GM19035 (cell line): ENCODE data around the gene SNCB.
A peak's percentile ranks its signal among the peaks of the same experiment; 100 is the strongest.

Source experiments
- ATAC-seq: cut with Tn5 transposase; IDR thresholded peaks from one replicate; pipeline ENCODE4 v1.9.1; 2021; ENCODE audit not compliant: unreplicated experiment

Gene SNCB

GRCh38 chr5:176578391-176578808, 51.9 kb downstream of the SNCB start:
- no peak for ATAC-seq

GRCh38 chr5:176577312-176578176, 52.8 kb downstream of the SNCB start:
- ATAC-seq = no peak

DNA sequence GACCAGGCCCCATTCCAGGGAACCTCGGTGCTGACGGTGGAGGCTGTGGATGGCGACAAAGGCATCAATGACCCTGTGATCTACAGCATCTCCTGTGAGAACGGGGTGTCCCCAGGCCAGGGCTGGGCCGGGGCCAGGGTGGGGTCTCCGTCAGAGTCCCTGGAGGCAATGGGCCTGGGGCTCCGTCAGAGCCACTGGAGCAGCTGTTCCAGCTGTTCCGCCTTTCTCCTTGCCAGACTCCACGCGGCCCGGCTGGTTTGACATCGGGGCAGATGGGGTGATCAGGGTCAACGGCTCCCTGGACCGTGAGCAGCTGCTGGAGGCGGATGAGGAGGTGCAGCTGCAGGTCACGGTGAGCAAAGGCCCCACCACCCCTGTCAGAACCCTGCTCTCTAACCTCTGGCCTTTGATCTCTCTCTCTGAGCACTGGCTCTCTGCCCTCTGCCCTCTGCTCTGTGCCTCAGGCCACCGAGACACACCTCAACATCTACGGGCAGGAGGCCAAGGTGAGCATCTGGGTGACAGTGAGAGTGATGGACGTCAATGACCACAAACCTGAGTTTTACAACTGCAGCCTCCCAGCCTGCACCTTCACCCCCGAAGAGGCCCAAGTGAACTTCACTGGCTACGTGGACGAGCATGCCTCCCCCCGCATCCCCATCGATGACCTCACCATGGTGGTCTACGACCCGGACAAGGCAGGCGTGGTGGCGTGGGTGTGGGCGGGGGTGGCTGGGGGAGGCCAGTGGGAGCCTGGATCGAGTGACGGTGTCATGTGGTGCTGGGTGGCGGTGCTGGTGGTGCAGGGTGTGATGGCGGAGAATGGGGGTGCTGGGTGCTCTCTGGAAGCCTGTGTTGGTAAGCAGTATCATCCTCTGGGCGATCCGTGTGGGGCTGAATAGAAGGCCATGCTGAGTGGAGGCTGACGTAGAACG, 54.6 kb downstream of the SNCB start:
- no peak for ATAC-seq

- ATAC-seq = no peak
Observed at GRCh38 chr5:176575066-176575465, 55.3 kb downstream of the SNCB start.

DNA sequence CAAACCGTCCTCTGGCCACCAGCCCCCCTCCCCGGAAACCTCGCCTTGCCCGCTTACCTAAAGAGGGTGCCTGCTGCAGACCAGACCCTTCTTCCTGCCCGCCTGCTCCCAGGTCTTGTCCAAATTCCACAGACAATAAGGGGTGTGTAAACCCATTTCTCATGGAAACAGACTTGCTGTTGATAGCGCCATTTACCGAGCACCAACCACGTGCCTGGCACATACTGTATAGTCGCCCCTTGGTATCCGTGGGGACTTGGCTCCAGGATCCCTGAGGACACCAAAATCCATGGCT, 56.1 kb downstream of the SNCB start:
- ATAC-seq = peak; percentile 21

DNA sequence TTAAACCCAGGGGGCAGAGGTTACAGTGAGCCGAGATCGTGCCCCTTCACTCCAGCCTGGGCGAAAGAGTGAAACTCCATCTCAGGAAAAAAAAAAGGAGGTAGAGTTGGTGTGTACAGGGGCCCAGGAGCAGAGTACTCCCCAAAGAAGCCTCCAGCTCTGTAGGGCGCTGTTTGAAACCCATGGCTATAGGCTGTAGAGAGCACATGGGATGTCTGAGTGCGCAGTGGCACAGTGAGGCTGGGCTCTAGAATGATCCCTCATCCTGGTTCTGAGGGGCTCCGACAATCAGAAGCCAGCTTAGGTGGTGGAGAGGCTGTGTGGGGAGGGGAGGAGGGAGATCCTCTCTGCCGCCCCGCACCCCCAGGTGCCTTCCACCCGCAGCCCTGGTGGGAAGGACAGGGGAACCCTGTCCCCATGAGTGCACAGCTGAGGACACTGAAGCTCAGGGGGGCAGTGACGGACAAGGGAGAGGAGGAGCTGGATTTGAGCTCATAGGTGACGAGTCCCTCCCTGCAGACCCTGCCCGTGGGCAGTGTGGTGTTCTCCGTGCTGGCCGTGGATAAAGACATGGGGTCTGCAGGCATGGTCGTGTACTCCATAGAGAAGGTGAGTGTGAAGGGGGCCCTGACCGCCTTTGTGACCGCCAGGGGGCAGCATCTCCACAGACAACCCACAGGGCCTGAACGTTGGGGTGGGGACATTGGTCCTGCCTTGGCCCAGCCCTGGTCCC, 56.6 kb downstream of the SNCB start:
- ATAC-seq = peak; percentile 70
